Adipocyte (in vitro differentiated cells): ENCODE results near the gene KIAA0753.

Source experiments
- DNase-seq: peaks from one replicate; pipeline ENCODE4 v3.0.0-alpha.2; 2015; ENCODE audit warnings: low read depth
- H3K27me3 ChIP-seq: replicated peaks from 2 replicates; pipeline ENCODE4 v1.7.0; 2013; ENCODE audit warnings: mild to moderate bottlenecking, low read length, moderate library complexity; ENCODE audit not compliant: control insufficient read depth, insufficient read depth
- H3K36me3 ChIP-seq: 2 replicates; pipeline ENCODE4 v1.7.0; 2013; ENCODE audit warnings: low read length, mild to moderate bottlenecking, moderate library complexity; ENCODE audit not compliant: control insufficient read depth, insufficient read depth, severe bottlenecking
- H3K4me1 ChIP-seq: 2 replicates; pipeline ENCODE4 v1.7.0; 2013; ENCODE audit warnings: mild to moderate bottlenecking, low read length, moderate library complexity; ENCODE audit not compliant: control insufficient read depth, insufficient read depth
- H3K4me3 ChIP-seq: 2 replicates; pipeline ENCODE4 v1.7.0; 2013; ENCODE audit warnings: mild to moderate bottlenecking, low read length, moderate library complexity
- H3K9ac ChIP-seq: 2 replicates; pipeline ENCODE4 v1.7.0; 2013; ENCODE audit warnings: mild to moderate bottlenecking, low read length, moderate library complexity
- H3K9me3 ChIP-seq: 2 replicates; pipeline ENCODE4 v1.7.0; 2013; ENCODE audit warnings: mild to moderate bottlenecking, low read length, moderate library complexity; ENCODE audit not compliant: control insufficient read depth

The KIAA0753 gene

GRCh38 chr17:6591599-6592158 is 48.8 kb downstream of the KIAA0753 start:
- H3K27me3 ChIP-seq: no peaks in the 10 kb centered on the region
- H3K4me3 ChIP-seq: no peak overlapping the region
- peaks cover 9% of the 10 kb centered on the region for H3K4me1 ChIP-seq
- H3K9me3 ChIP-seq: no peaks in the 10 kb centered on the region
- peaks cover 73% of the 10 kb centered on the region for H3K36me3 ChIP-seq
- no peak overlapping the region for H3K9ac ChIP-seq
- DNase-seq: peak; percentile 67

DNA sequence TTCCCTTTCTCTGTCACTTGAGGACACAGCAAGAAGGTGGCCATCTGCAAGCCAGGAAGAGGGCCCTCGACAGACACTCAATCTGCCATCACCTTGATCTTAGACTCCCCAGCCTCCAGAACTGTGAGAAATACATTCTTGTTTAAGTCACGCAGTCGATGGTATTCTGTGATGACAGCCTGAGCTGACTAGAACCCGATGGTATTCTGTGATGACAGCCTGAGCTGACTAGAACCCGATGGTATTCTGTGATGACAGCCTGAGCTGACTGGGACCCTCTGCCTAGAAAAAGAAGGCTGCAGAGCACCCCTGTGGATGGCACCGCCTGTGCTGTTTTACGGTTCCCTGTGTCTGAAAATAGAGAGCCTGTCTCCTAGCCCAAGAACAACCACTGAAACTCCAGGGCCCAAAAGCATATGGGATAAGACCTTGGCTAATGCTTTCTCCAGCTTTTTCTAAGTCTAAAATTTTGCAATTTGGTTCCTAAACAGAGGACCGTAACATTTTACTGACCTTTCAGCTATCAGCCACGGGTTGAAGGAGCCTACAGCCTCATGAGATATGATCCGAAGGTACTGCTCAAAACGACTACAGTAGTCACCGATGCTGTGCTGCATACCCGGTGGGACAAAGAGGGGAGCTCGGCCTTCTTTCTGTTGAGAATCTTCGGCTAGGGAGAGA is 51.1 kb downstream of the KIAA0753 start:
- no peak overlapping the region for H3K9ac ChIP-seq
- H3K4me1 ChIP-seq: peaks cover 9% of the 10 kb centered on the region
- no peak overlapping the region for H3K4me3 ChIP-seq
- H3K27me3 ChIP-seq: no peaks in the 10 kb centered on the region
- no peak for DNase-seq
- H3K9me3 ChIP-seq: peaks cover 14% of the 10 kb centered on the region
- peaks cover 74% of the 10 kb centered on the region for H3K36me3 ChIP-seq

DNA sequence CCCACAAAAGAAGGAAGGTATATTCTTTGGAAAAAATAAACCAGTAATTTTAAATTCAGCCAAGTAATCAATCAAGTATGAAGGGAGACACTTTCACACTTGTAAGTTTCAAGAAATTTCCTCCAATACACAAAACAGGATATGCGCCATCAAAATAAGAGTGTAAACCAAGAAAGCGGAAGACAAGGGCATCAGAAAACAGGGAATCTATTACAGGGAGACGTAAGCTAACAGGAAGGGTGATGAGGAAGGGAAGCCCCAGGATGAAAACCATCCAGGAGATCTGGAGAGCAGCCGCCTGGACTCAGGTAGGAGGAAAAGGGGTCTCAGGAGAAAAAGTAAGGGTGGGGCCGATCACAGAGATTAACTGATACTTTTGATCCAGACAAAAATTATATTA is 52.3 kb downstream of the KIAA0753 start:
- Histone ChIP-seq H3K27me3 (no peaks in the 10 kb centered on the region), H3K9me3 (peaks cover 14% of the 10 kb centered on the region), H3K9ac (no peak overlapping the region), H3K4me3 (no peak overlapping the region), H3K4me1 (peaks cover 9% of the 10 kb centered on the region), H3K36me3 (peaks cover 76% of the 10 kb centered on the region)
- DNase-seq: no peak

DNA sequence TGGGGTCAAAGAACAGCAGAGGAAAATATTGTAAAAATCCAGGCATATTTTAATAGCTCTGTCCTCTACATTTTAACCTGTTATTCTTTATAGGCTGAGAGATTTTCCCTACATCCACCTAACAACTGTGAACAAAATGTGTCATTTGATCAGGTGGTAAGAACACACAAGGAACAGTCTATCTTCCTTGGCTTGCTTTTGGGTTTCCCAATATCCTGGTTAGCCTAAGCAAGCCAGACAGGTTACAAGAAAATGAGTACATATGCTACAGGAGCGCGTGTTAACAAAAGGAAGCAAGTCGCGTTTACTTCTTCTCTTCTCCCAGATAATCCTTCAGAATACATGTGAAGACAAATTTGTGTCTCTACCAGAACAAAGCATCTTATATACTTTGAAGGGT is 53.2 kb downstream of the KIAA0753 start:
- H3K36me3 ChIP-seq: peaks cover 80% of the 10 kb centered on the region
- H3K9me3 ChIP-seq: peaks cover 14% of the 10 kb centered on the region
- H3K4me1 ChIP-seq: peaks cover 9% of the 10 kb centered on the region
- no peak for DNase-seq
- no peak overlapping the region for H3K9ac ChIP-seq
- no peaks in the 10 kb centered on the region for H3K27me3 ChIP-seq
- H3K4me3 ChIP-seq: no peak overlapping the region

GRCh38 chr17:6583411-6583810 is 57.1 kb downstream of the KIAA0753 start:
- H3K27me3 ChIP-seq: no peaks in the 10 kb centered on the region
- H3K4me3 ChIP-seq: no peak overlapping the region
- no peak for DNase-seq
- H3K9me3 ChIP-seq: peaks cover 16% of the 10 kb centered on the region
- no peaks in the 10 kb centered on the region for H3K4me1 ChIP-seq
- no peak overlapping the region for H3K9ac ChIP-seq
- peaks cover 74% of the 10 kb centered on the region for H3K36me3 ChIP-seq

- no peak for DNase-seq
- peaks cover 11% of the 10 kb centered on the region for H3K9me3 ChIP-seq
- peaks cover 2% of the 10 kb centered on the region for H3K4me1 ChIP-seq
- no peaks in the 10 kb centered on the region for H3K27me3 ChIP-seq
- no peak overlapping the region for H3K4me3 ChIP-seq
- H3K36me3 ChIP-seq: peaks cover 62% of the 10 kb centered on the region
- H3K9ac ChIP-seq: no peak overlapping the region
These were observed 59.9 kb downstream of the KIAA0753 start for GRCh38 chr17:6580625-6581024.

DNA sequence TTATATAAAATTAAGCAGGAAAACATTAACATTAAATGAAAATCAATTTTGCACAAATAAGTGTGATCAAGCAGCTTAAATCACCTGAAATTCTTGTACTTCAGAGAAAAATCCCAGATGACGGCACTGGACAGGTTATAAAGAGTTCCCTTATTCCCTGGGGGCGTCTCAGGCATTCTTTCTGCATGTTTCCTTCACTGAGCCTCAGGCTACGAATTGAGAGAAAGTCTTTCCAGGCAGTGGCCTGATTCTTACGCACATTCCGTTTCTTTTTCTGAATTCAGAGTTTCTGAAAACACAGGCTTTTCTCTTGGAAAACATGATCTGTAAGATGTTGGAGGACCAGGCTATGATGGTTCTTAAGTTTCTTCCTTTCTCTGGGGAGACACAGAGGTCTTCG is 62.0 kb downstream of the KIAA0753 start:
- DNase-seq: no peak
- H3K36me3 ChIP-seq: peaks cover 41% of the 10 kb centered on the region
- H3K9ac ChIP-seq: no peak overlapping the region
- H3K4me1 ChIP-seq: peaks cover 18% of the 10 kb centered on the region
- H3K27me3 ChIP-seq: no peaks in the 10 kb centered on the region
- H3K4me3 ChIP-seq: no peak overlapping the region
- peaks cover 3% of the 10 kb centered on the region for H3K9me3 ChIP-seq

- Histone ChIP-seq H3K9ac (no peak overlapping the region), H3K36me3 (peaks cover 35% of the 10 kb centered on the region)
- no peak for DNase-seq
These were observed 62.7 kb downstream of the KIAA0753 start for GRCh38 chr17:6577686-6578263.

DNA sequence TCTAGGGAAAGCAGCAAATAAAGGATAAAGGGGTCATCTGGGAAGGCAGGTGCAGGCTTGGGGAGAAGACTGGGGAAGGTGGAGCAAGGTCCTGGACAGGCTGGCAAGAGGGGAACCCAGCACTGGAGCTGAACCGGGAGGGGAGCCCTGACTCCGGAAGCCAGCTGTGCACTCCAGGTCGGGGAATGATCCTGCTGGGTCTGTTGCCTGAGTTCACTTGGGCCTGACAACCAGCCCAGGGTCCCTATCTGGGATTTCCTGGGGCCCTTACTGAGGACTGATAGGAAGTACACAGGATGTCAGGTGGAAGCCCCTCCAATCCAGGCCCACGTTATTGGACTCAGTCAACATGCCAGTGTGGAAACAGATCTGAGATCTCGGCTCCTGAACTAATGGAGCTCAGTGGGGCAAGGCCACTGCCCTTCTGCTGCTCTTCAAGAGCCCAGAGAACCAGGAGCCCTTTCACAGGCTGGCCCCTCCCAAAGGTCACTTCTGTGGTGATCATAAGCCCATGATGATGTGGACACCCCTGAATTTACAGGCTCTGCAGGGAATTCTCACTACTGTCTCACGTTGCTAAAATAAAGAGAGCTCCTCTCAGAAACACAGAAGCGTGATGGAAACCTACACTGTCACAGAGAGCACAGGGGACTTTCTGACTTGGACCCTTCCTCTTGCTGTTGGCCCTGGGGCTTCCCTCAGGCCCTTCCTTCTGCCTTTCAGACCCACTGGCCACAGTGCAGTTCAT is 64.3 kb downstream of the KIAA0753 start:
- H3K4me1 ChIP-seq: peaks cover 18% of the 10 kb centered on the region
- no peak for DNase-seq
- H3K36me3 ChIP-seq: peaks cover 24% of the 10 kb centered on the region
- H3K27me3 ChIP-seq: no peaks in the 10 kb centered on the region
- no peaks in the 10 kb centered on the region for H3K9me3 ChIP-seq
- H3K4me3 ChIP-seq: no peak overlapping the region
- no peak overlapping the region for H3K9ac ChIP-seq

More at GRCh38 chr17:6577686-6578263, 62.7 kb downstream of the KIAA0753 start:
- H3K4me3 ChIP-seq: no peak overlapping the region
- H3K4me1 ChIP-seq: peaks cover 18% of the 10 kb centered on the region
- H3K9me3 ChIP-seq: peaks cover 3% of the 10 kb centered on the region
- H3K27me3 ChIP-seq: no peaks in the 10 kb centered on the region

- no peaks in the 10 kb centered on the region for H3K27me3 ChIP-seq
- DNase-seq: no peak
- H3K36me3 ChIP-seq: peaks cover 24% of the 10 kb centered on the region
- no peak overlapping the region for H3K4me3 ChIP-seq
- H3K4me1 ChIP-seq: peaks cover 18% of the 10 kb centered on the region
- H3K9ac ChIP-seq: no peak overlapping the region
- no peaks in the 10 kb centered on the region for H3K9me3 ChIP-seq
These were observed 64.9 kb downstream of the KIAA0753 start for GRCh38 chr17:6575596-6575988.
